HUES6 (cell line): Measurements from ENCODE around the gene SMIM8.

Source experiments
- H3K27ac ChIP-seq: 2 replicates; pipeline ENCODE4 v1.7.0; 2013; ENCODE audit warnings: low read depth, mild to moderate bottlenecking, low read length, inconsistent platforms
- H3K27me3 ChIP-seq: 2 replicates; pipeline ENCODE4 v1.6.1; 2013; ENCODE audit warnings: low read length; ENCODE audit not compliant: control insufficient read depth, insufficient read depth
- H3K36me3 ChIP-seq: 2 replicates; pipeline ENCODE4 v1.6.1; 2013; ENCODE audit warnings: low read length; ENCODE audit not compliant: control insufficient read depth, insufficient read depth
- H3K4me1 ChIP-seq: 2 replicates; pipeline ENCODE4 v1.6.1; 2013; ENCODE audit warnings: low read length; ENCODE audit not compliant: control insufficient read depth, insufficient read depth
- H3K4me3 ChIP-seq: 2 replicates; pipeline ENCODE4 v1.5.1; 2013; ENCODE audit warnings: low read depth, low read length
- H3K9ac ChIP-seq: one replicate; pipeline ENCODE4 v1.6.1; 2013; ENCODE audit warnings: mild to moderate bottlenecking, low read length
- H3K9me3 ChIP-seq: 2 replicates; pipeline ENCODE4 v1.6.1; 2013; ENCODE audit warnings: low read depth, low read length; ENCODE audit not compliant: control insufficient read depth, insufficient read depth

Gene SMIM8

DNA sequence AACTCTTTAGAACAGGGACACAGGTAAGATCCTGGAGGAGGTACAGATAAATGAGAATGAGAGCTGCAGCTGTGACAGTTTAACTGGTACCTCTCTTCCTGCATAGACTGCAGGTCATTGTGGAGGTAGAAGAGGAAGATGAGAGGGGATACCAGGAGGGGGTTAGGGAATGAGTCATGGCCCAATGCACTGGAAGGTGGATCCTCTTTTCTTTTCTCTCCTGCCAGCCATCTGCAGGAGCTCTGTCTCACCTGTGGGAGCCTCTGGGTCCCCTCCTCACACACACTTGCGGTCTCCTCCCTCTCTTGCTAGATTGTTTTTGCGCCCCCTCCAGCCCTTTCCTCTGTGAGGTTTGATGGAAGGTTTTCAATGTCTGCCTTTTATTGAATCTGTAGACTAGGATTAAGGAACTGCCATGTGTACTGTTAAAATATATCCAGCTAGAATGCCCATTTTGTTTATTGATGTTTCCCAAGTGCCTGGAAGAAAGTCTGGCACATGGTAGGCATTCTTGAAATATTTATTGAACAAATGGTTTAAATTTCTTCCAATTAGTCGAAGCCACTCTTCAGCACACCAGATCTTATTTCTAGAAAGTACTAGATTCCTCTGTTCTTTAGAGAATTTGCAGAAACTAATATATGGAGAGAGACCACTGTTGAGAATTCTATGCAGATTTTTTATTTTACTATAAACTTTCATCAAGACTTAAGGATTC, 35.2 kb downstream of the SMIM8 start:
- H3K9me3 ChIP-seq: no peaks in the 10 kb centered on the region
- H3K9ac ChIP-seq: no peak overlapping the region
- H3K4me1 ChIP-seq: no peaks in the 10 kb centered on the region
- no peaks in the 10 kb centered on the region for H3K27me3 ChIP-seq
- no peak overlapping the region for H3K4me3 ChIP-seq
- no peak overlapping the region for H3K27ac ChIP-seq
- no peaks in the 10 kb centered on the region for H3K36me3 ChIP-seq

DNA sequence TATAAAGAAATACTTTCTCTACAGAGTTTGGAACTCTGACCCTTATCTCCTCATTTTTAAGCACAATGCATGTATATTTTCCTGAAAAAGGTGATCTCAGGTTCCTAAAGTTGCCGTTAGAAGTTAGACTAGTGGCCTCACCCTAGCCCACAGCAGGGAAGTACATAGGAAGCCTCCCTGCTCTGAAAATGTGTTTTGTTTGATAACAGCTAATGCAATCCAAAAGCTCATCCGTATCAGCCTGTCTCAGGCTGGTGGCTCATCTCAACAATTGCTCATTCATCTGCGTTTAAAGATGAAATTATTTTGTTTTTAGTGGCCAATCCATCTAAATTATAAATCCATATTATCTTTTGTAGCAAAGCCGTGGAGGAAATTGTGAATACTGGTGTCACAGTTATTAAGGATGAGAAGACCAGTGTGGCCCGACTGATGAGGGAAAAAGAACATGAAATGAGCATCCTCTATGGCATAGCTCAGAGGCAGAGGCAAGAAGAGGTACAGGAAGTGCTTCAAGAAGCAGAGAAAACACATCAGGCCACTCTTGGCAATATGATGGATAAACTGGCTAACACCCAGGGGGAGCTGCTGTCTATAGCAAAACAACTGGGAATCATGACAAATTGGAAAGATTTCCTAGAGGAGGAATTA, 42.3 kb downstream of the SMIM8 start:
- no peak overlapping the region for H3K4me3 ChIP-seq
- no peak overlapping the region for H3K9ac ChIP-seq
- H3K27me3 ChIP-seq: no peaks in the 10 kb centered on the region
- no peaks in the 10 kb centered on the region; the same call in 1 of the 2 replicates for H3K36me3 ChIP-seq
- H3K4me1 ChIP-seq: no peaks in the 10 kb centered on the region
- H3K27ac ChIP-seq: no peak overlapping the region
- H3K9me3 ChIP-seq: peaks cover 35% of the 10 kb centered on the region

GRCh38 chr6:87366072-87366827, 43.9 kb downstream of the SMIM8 start:
- H3K9ac ChIP-seq: no peak overlapping the region
- no peak overlapping the region for H3K4me3 ChIP-seq
- no peaks in the 10 kb centered on the region for H3K27me3 ChIP-seq
- H3K4me1 ChIP-seq: no peaks in the 10 kb centered on the region
- H3K27ac ChIP-seq: no peak overlapping the region
- peaks cover 41% of the 10 kb centered on the region for H3K9me3 ChIP-seq
- H3K36me3 ChIP-seq: no peaks in the 10 kb centered on the region; the same call in 1 of the 2 replicates

DNA sequence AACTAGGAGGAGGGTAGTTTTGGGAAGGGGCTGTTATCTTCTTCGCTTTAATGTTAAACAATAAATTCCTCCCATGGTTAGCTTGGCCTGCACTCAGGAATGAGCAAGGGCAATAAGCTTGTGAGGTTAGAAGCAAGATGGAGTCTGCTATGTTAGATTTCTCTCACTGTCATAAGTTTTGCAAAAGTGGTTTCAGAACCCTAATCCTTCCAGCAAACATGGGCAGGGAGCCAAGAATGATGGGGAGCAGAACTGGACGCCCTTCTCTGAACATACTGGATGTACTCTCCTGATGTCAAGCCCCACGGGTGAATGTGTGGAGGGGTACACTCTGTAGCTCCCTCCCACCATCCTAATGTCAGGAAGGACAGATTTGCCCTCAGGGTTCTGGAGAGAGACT, 44.5 kb downstream of the SMIM8 start:
- H3K4me3 ChIP-seq: no peak overlapping the region

GRCh38 chr6:87373377-87373776, 51.0 kb downstream of the SMIM8 start:
- Histone ChIP-seq H3K36me3 (no peaks in the 10 kb centered on the region), H3K9me3 (peaks cover 20% of the 10 kb centered on the region), H3K4me3 (no peak overlapping the region), H3K9ac (no peak overlapping the region), H3K27ac (no peak overlapping the region), H3K27me3 (no peaks in the 10 kb centered on the region), H3K4me1 (no peaks in the 10 kb centered on the region)

More for the DNA sequence above, 44.5 kb downstream of the SMIM8 start:
- no peaks in the 10 kb centered on the region for H3K27me3 ChIP-seq
- peaks cover 41% of the 10 kb centered on the region for H3K9me3 ChIP-seq
- H3K4me1 ChIP-seq: no peaks in the 10 kb centered on the region
- H3K36me3 ChIP-seq: no peaks in the 10 kb centered on the region; the same call in 1 of the 2 replicates
- no peak overlapping the region for H3K9ac ChIP-seq
- H3K27ac ChIP-seq: no peak overlapping the region

GRCh38 chr6:87375315-87375714, 52.9 kb downstream of the SMIM8 start:
- Histone ChIP-seq H3K27ac (no peak overlapping the region), H3K4me3 (no peak overlapping the region), H3K36me3 (no peaks in the 10 kb centered on the region), H3K9me3 (peaks cover 5% of the 10 kb centered on the region; the same call in 1 of the 2 replicates), H3K4me1 (no peaks in the 10 kb centered on the region), H3K9ac (no peak overlapping the region), H3K27me3 (no peaks in the 10 kb centered on the region)

DNA sequence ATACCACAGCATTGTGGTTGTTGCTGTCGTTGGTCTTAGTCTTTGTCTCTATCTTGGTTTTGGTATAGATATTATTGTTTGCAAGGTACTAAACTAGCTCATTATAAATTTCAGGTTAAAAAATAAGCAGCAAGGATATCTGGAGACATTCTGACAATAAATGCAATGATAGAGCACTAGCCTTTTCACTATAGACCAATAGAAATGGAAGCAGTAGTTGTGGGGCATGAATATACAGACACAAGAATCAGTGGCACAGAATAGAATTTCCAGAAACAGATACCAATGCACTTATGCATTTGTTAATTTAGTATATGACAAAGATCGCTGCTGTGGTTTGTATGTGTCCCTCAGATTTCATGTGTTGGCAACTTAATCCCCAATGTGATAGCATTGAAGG, 54.3 kb downstream of the SMIM8 start:
- H3K4me3 ChIP-seq: no peak overlapping the region
- peaks cover 5% of the 10 kb centered on the region; the same call in 1 of the 2 replicates for H3K9me3 ChIP-seq
- H3K9ac ChIP-seq: no peak overlapping the region
- no peaks in the 10 kb centered on the region for H3K27me3 ChIP-seq
- no peaks in the 10 kb centered on the region for H3K36me3 ChIP-seq
- no peak overlapping the region for H3K27ac ChIP-seq
- no peaks in the 10 kb centered on the region for H3K4me1 ChIP-seq

GRCh38 chr6:87378947-87379346, 56.6 kb downstream of the SMIM8 start:
- no peak overlapping the region for H3K27ac ChIP-seq
- H3K4me1 ChIP-seq: no peaks in the 10 kb centered on the region
- no peak overlapping the region for H3K9ac ChIP-seq
- no peaks in the 10 kb centered on the region for H3K27me3 ChIP-seq
- no peaks in the 10 kb centered on the region for H3K9me3 ChIP-seq
- no peaks in the 10 kb centered on the region for H3K36me3 ChIP-seq
- no peak overlapping the region for H3K4me3 ChIP-seq

- Histone ChIP-seq H3K27ac (no peak overlapping the region), H3K36me3 (no peaks in the 10 kb centered on the region), H3K9me3 (no peaks in the 10 kb centered on the region), H3K9ac (no peak overlapping the region), H3K4me3 (no peak overlapping the region), H3K27me3 (no peaks in the 10 kb centered on the region), H3K4me1 (no peaks in the 10 kb centered on the region)
These were observed 60.5 kb downstream of the SMIM8 start for GRCh38 chr6:87382861-87383260.

GRCh38 chr6:87384038-87384437, 61.6 kb downstream of the SMIM8 start:
- H3K36me3 ChIP-seq: no peaks in the 10 kb centered on the region
- H3K4me1 ChIP-seq: no peaks in the 10 kb centered on the region
- no peak overlapping the region for H3K9ac ChIP-seq
- no peak overlapping the region for H3K27ac ChIP-seq
- H3K27me3 ChIP-seq: no peaks in the 10 kb centered on the region
- H3K4me3 ChIP-seq: no peak overlapping the region
- H3K9me3 ChIP-seq: no peaks in the 10 kb centered on the region

DNA sequence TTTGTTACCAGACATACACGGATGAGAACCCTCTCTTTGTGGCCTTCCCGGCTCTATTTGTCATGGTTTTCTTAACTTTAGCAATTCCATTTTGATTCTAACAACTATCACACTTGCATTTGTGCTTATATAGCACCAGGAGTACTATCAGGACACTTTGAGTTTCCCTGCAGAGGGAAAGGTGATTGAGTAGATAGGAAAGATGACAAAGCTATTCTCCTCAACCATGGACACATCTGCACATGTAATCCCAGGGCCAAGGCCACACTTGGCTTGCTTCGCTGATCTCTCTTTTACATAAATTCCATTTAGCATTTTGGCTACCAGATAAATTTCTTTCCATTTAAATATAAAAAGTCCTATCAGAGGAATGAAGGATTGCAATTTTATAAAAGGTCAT, 62.1 kb downstream of the SMIM8 start:
- Histone ChIP-seq H3K4me3 (no peak overlapping the region), H3K9me3 (no peaks in the 10 kb centered on the region), H3K4me1 (no peaks in the 10 kb centered on the region), H3K27ac (no peak overlapping the region), H3K27me3 (no peaks in the 10 kb centered on the region), H3K36me3 (no peaks in the 10 kb centered on the region), H3K9ac (no peak overlapping the region)
